ENCODE results near the gene B3GALT6. TPM values are rescaled to one million over a fixed set of nuclear protein-coding genes. Genes with fewer than 3 reads are reported as not detected.

Gene B3GALT6
- total and polyA plus RNA-seq, 2 experiments from 2014 or later = 28.9 to 36.3 TPM

DNA sequence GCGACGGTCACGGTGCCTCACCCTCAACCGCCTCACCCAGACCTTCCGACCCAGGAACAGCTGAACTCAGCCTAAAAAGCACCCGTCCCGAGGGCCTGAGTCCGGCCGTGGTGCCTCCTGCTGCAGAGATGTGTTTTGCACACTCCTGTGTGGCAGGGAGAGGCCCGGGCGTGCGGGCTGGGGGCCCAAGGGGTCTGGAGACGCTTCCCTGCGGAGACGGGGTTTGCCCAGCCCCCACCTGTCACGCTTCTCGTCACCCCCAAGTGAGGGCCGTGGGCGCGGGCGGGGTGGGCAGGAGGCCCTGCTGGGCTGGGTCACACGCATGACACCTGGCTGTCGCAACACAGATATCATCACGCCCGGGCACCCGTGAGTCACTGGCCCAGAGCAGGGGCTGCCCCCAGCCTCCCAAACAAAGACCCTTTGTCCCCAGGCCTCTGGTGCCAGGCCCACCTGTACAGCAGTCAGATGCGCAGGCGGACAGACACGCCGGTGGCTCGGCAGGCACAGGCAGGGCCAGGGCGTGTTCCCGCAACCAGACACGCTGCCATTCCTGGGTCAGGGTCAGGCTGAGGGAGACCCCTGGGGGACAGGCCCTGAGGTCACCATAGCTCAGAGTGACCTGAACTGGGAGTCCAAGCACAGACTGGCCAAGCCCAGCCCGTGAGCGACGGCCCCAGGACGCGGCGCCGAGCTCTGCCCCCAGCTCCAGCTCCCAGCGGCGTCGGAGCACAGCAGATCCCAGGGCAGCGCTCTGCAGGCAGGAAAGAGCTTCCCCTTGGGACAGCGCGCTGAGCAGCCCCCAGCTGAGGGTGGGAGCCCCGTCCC, 6.1 kb downstream of the B3GALT6 start:
- Histone ChIP-seq H3K27me3 (no peaks in the 10 kb centered on the region), H3K9me3 (ENCODE audit: low read depth) (no peaks in the 10 kb centered on the region), H3K27ac (peak overlapping the region; percentile 9), H2AFZ (no peak overlapping the region), H3K4me3 (no peak overlapping the region), H3K4me2 (peak overlapping the region; percentile 24), H3K36me3 (replicated peaks; ENCODE audit: insufficient read depth, low read depth) (no peaks in the 10 kb centered on the region), H4K20me1 (ENCODE audit: insufficient read depth, poor library complexity, severe bottlenecking) (no peaks in the 10 kb centered on the region), H3K4me1 (ENCODE audit: insufficient read depth) (peaks cover 25% of the 10 kb centered on the region), H3K79me2 (peaks cover 16% of the 10 kb centered on the region), H3K9me2 (replicated peaks; ENCODE audit: insufficient read depth) (no peaks in the 10 kb centered on the region)
- DNase-seq (ENCODE audit: low spot score) = no peak
- WGBS (ENCODE audit: low lambda C conversion rate, missing lambda C conversion rate) = 75% methylated on average over 33 of the region's 48 CpGs
- TF ChIP-seq EZH2phosphoT487 (IDR thresholded peaks at IDR 0.05; ENCODE audit: low read depth, severe bottlenecking, unreplicated experiment) (no peak), EZH2 (IDR thresholded peaks at IDR 0.05; ENCODE audit: borderline replicate concordance) (no peak)
- TF ChIP-seq, protein P1, sequence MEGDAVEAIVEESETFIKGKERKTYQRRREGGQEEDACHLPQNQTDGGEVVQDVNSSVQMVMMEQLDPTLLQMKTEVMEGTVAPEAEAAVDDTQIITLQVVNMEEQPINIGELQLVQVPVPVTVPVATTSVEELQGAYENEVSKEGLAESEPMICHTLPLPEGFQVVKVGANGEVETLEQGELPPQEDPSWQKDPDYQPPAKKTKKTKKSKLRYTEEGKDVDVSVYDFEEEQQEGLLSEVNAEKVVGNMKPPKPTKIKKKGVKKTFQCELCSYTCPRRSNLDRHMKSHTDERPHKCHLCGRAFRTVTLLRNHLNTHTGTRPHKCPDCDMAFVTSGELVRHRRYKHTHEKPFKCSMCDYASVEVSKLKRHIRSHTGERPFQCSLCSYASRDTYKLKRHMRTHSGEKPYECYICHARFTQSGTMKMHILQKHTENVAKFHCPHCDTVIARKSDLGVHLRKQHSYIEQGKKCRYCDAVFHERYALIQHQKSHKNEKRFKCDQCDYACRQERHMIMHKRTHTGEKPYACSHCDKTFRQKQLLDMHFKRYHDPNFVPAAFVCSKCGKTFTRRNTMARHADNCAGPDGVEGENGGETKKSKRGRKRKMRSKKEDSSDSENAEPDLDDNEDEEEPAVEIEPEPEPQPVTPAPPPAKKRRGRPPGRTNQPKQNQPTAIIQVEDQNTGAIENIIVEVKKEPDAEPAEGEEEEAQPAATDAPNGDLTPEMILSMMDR (IDR thresholded peaks at IDR 0.05; ENCODE audit: poor library complexity) = no peak

- Histone ChIP-seq H3K27ac (no peak overlapping the region), H4K20me1 (ENCODE audit: insufficient read depth, poor library complexity, severe bottlenecking) (no peaks in the 10 kb centered on the region), H3K4me1 (ENCODE audit: insufficient read depth) (peaks cover 25% of the 10 kb centered on the region), H3K27me3 (no peaks in the 10 kb centered on the region), H3K4me2 (no peak overlapping the region), H3K9me2 (replicated peaks; ENCODE audit: insufficient read depth) (no peaks in the 10 kb centered on the region), H3K4me3 (no peak overlapping the region), H3K9me3 (ENCODE audit: low read depth) (no peaks in the 10 kb centered on the region), H3K36me3 (replicated peaks; ENCODE audit: insufficient read depth, low read depth) (no peaks in the 10 kb centered on the region), H3K79me2 (peaks cover 9% of the 10 kb centered on the region), H2AFZ (no peak overlapping the region)
- TF ChIP-seq EZH2phosphoT487 (IDR thresholded peaks at IDR 0.05; ENCODE audit: low read depth, severe bottlenecking, unreplicated experiment) (no peak), EZH2 (IDR thresholded peaks at IDR 0.05; ENCODE audit: borderline replicate concordance) (no peak)
- TF ChIP-seq, protein P1 (IDR thresholded peaks at IDR 0.05; ENCODE audit: poor library complexity) = no peak
- WGBS (ENCODE audit: low lambda C conversion rate, missing lambda C conversion rate) = 86% methylated on average over 19 of the region's 19 CpGs
- DNase-seq (ENCODE audit: low spot score) = no peak
These were observed 6.7 kb downstream of the B3GALT6 start for GRCh38 chr1:1238702-1239178.

- H3K4me1 ChIP-seq (ENCODE audit: insufficient read depth) = peaks cover 25% of the 10 kb centered on the region
- no peak overlapping the region for H3K4me2 ChIP-seq
- H2AFZ ChIP-seq = no peak overlapping the region
- no peak for TF ChIP-seq EZH2phosphoT487 (IDR thresholded peaks at IDR 0.05; ENCODE audit: low read depth, severe bottlenecking, unreplicated experiment)
- TF ChIP-seq EZH2 (IDR thresholded peaks at IDR 0.05; ENCODE audit: borderline replicate concordance) = no peak
- TF ChIP-seq, protein P1 (IDR thresholded peaks at IDR 0.05; ENCODE audit: poor library complexity) = no peak
- no peak for DNase-seq (ENCODE audit: low spot score)
- H3K79me2 ChIP-seq = peaks cover 4% of the 10 kb centered on the region
- H3K27me3 ChIP-seq = no peaks in the 10 kb centered on the region
- H3K36me3 ChIP-seq (replicated peaks; ENCODE audit: insufficient read depth, low read depth) = no peaks in the 10 kb centered on the region
- no peaks in the 10 kb centered on the region for H3K9me3 ChIP-seq (ENCODE audit: low read depth)
- H4K20me1 ChIP-seq (ENCODE audit: insufficient read depth, poor library complexity, severe bottlenecking) = no peaks in the 10 kb centered on the region
- H3K9me2 ChIP-seq (replicated peaks; ENCODE audit: insufficient read depth) = no peaks in the 10 kb centered on the region
- H3K4me3 ChIP-seq = no peak overlapping the region
- WGBS (ENCODE audit: low lambda C conversion rate, missing lambda C conversion rate) = 66% methylated on average over 14 of the region's 15 CpGs
- H3K27ac ChIP-seq = no peak overlapping the region
These were observed 7.2 kb downstream of the B3GALT6 start for GRCh38 chr1:1239227-1239613.

Measured in hepatocyte (in vitro differentiated cells).